HG03159 (cell line): Measurements from ENCODE around the gene NBAS.

Source experiments
- ATAC-seq: cut with Tn5 transposase; IDR thresholded peaks from one replicate; pipeline ENCODE4 v1.9.1; 2021; ENCODE audit warnings: mild to moderate bottlenecking, moderate library complexity; ENCODE audit not compliant: unreplicated experiment

NBAS gene

GRCh38 chr2:15591692-15592463 is 30.7 kb upstream of the NBAS start, which contains the start of gene DDX1:
Gene DDX1, plus strand, starts transcription at chr2:15591868. Its CDS starts 66 bp downstream, at chr2:15591934.
- ATAC-seq: peak; percentile 94

- no peak for ATAC-seq
These were observed 30.2 kb upstream of the NBAS start for GRCh38 chr2:15591373-15591691.

GRCh38 chr2:15588329-15588919 is 27.3 kb upstream of the NBAS start:
- ATAC-seq: no peak

GRCh38 chr2:15584767-15585469 is 23.8 kb upstream of the NBAS start:
- no peak for ATAC-seq

GRCh38 chr2:15584316-15584715 is 23.2 kb upstream of the NBAS start:
- no peak for ATAC-seq

GRCh38 chr2:15583826-15584225 is 22.7 kb upstream of the NBAS start:
- no peak for ATAC-seq

GRCh38 chr2:15582710-15583357 is 21.7 kb upstream of the NBAS start:
- peak; percentile 40 for ATAC-seq

- ATAC-seq: no peak
These were observed 19.3 kb upstream of the NBAS start for GRCh38 chr2:15580451-15580850.

GRCh38 chr2:15579641-15580040 is 18.5 kb upstream of the NBAS start:
- no peak for ATAC-seq

- peak; percentile 89 for ATAC-seq
These were observed 16.1 kb upstream of the NBAS start for GRCh38 chr2:15577071-15577735.

GRCh38 chr2:15571729-15572128 is 10.6 kb upstream of the NBAS start:
- ATAC-seq: no peak

GRCh38 chr2:15570104-15570503 is 9.0 kb upstream of the NBAS start:
- ATAC-seq: no peak

GRCh38 chr2:15568874-15569273 is 7.7 kb upstream of the NBAS start:
- ATAC-seq: no peak

- no peak for ATAC-seq
These were observed 5.8 kb upstream of the NBAS start for GRCh38 chr2:15566912-15567311.

GRCh38 chr2:15565994-15566671 is 5.0 kb upstream of the NBAS start:
- ATAC-seq: no peak

- ATAC-seq: no peak
These were observed 4.3 kb upstream of the NBAS start for GRCh38 chr2:15565392-15565791.

- ATAC-seq: no peak
These were observed 2.3 kb upstream of the NBAS start for GRCh38 chr2:15563227-15564100.

GRCh38 chr2:15562354-15563031 is 1.4 kb upstream of the NBAS start:
- ATAC-seq: no peak
